ENCODE measurements around the gene PAF1. TPM values are rescaled to one million over a fixed set of nuclear protein-coding genes. Genes with fewer than 3 reads are reported as not detected.

PAF1 gene
- total RNA-seq, 1 experiment from 2014 or later: 59.0 TPM

GRCh38 chr19:39408392-39409207, 17.7 kb upstream of the PAF1 start:
- Histone ChIP-seq H3K36me3 (ENCODE audit: control insufficient read depth, insufficient read depth, low read length) (peaks cover 4% of the 10 kb centered on the region; the same call in 1 of the 2 replicates), H3K4me1 (peaks cover 29% of the 10 kb centered on the region), H3K4me3 (ENCODE audit: low read depth, low read length) (peak overlapping the region; percentile 94), H3K9me3 (no peaks in the 10 kb centered on the region), H3K27me3 (replicated peaks; ENCODE audit: control insufficient read depth, insufficient read depth, low read length) (no peaks in the 10 kb centered on the region)
- TSS peak; percentile 78 for BruUV-seq (replicated peaks)
- no peak for DNase-seq
- H3K4me1 Mint-ChIP-seq (ENCODE audit: low read depth, unreplicated experiment): peaks cover 38% of the 10 kb centered on the region
- peaks cover 74% of the 10 kb centered on the region for H3K36me3 Mint-ChIP-seq (ENCODE audit: insufficient read depth, unreplicated experiment)
- ChIA-PET POLR2A (interaction anchor here (0.6 to 4.1 kb wide), 6 partner anchors 7 to 439 kb away, joined by 3 to 27 read pairs (median 4); partner anchors contain the start of genes MED29, PAF1 and RPS16), CTCF (interaction anchor here (0.6 to 4.1 kb wide), 3 partner anchors 11 to 114 kb away, joined by 6 to 17 read pairs (median 7); partner anchors contain the start of gene MED29)
- H3K9me3 Mint-ChIP-seq (ENCODE audit: unreplicated experiment): no peaks in the 10 kb centered on the region
- H3K27ac Mint-ChIP-seq (ENCODE audit: unreplicated experiment): peak overlapping the region; percentile 90
- H3K27me3 Mint-ChIP-seq (ENCODE audit: insufficient read depth, unreplicated experiment): peaks cover 3% of the 10 kb centered on the region
- intact Hi-C loops (cut with micrococcal nuclease; ENCODE audit: unreplicated experiment): no loop called here
- no peak for TF ChIP-seq CTCF (IDR thresholded peaks at IDR 0.05; ENCODE audit: insufficient read depth in 1 of 2, low read depth in 1 of 2, low read length in 1 of 2, severe bottlenecking in 1 of 2, unreplicated experiment in 1 of 2)
- H3K4me3 Mint-ChIP-seq (ENCODE audit: unreplicated experiment): peak overlapping the region; percentile 77

GRCh38 chr19:39407660-39408391, 16.9 kb upstream of the PAF1 start:
- H3K27ac Mint-ChIP-seq (ENCODE audit: unreplicated experiment): peak overlapping the region; percentile 90
- no TSS peak for BruUV-seq (replicated peaks)
- POLR2A ChIA-PET: interaction anchor here (0.8 to 4.1 kb wide), 3 partner anchors 10 to 65 kb away, joined by 3 to 27 read pairs (median 3); partner anchors contain the start of genes MED29, PAF1 and SAMD4B
- peaks cover 4% of the 10 kb centered on the region; the same call in 1 of the 2 replicates for H3K36me3 ChIP-seq (ENCODE audit: control insufficient read depth, insufficient read depth, low read length)
- H3K27me3 ChIP-seq (replicated peaks; ENCODE audit: control insufficient read depth, insufficient read depth, low read length): no peaks in the 10 kb centered on the region
- peaks cover 29% of the 10 kb centered on the region for H3K4me1 ChIP-seq
- H3K4me3 ChIP-seq (ENCODE audit: low read depth, low read length): peak overlapping the region; percentile 94
- peaks cover 3% of the 10 kb centered on the region for H3K27me3 Mint-ChIP-seq (ENCODE audit: insufficient read depth, unreplicated experiment)
- H3K4me3 Mint-ChIP-seq (ENCODE audit: unreplicated experiment): peak overlapping the region; percentile 77
- H3K9me3 ChIP-seq: no peaks in the 10 kb centered on the region
- TF ChIP-seq CTCF (IDR thresholded peaks at IDR 0.05; ENCODE audit: insufficient read depth in 1 of 2, low read depth in 1 of 2, low read length in 1 of 2, severe bottlenecking in 1 of 2, unreplicated experiment in 1 of 2): no peak
- no peaks in the 10 kb centered on the region for H3K9me3 Mint-ChIP-seq (ENCODE audit: unreplicated experiment)
- peaks cover 82% of the 10 kb centered on the region for H3K36me3 Mint-ChIP-seq (ENCODE audit: insufficient read depth, unreplicated experiment)
- peak in 1 of 2 experiments; percentile 47 for DNase-seq
- CTCF ChIA-PET: interaction anchor here (4.1 kb wide), 1 partner anchor 10 kb away, joined by 17 read pairs; no protein-coding TSS in a partner anchor
- peaks cover 38% of the 10 kb centered on the region for H3K4me1 Mint-ChIP-seq (ENCODE audit: low read depth, unreplicated experiment)
- intact Hi-C loops (cut with micrococcal nuclease; ENCODE audit: unreplicated experiment): no loop called here

GRCh38 chr19:39407410-39407659, 16.4 kb upstream of the PAF1 start:
- no peak for TF ChIP-seq CTCF (IDR thresholded peaks at IDR 0.05; ENCODE audit: insufficient read depth in 1 of 2, low read depth in 1 of 2, low read length in 1 of 2, severe bottlenecking in 1 of 2, unreplicated experiment in 1 of 2)
- H3K36me3 Mint-ChIP-seq (ENCODE audit: insufficient read depth, unreplicated experiment): peaks cover 85% of the 10 kb centered on the region
- ChIA-PET CTCF (interaction anchor here (4.1 kb wide), 1 partner anchor 10 kb away, joined by 17 read pairs; no protein-coding TSS in a partner anchor), POLR2A (interaction anchor here (0.8 to 4.1 kb wide), 3 partner anchors 9 to 65 kb away, joined by 3 to 27 read pairs (median 3); partner anchors contain the start of genes MED29, PAF1 and SAMD4B)
- intact Hi-C loops (cut with micrococcal nuclease; ENCODE audit: unreplicated experiment): no loop called here
- H3K4me1 ChIP-seq: peaks cover 31% of the 10 kb centered on the region
- peaks cover 37% of the 10 kb centered on the region for H3K4me1 Mint-ChIP-seq (ENCODE audit: low read depth, unreplicated experiment)
- no peak for DNase-seq
- H3K9me3 ChIP-seq: no peaks in the 10 kb centered on the region
- H3K27ac Mint-ChIP-seq (ENCODE audit: unreplicated experiment): peak overlapping the region; percentile 90
- H3K4me3 Mint-ChIP-seq (ENCODE audit: unreplicated experiment): peak overlapping the region; percentile 77
- H3K27me3 Mint-ChIP-seq (ENCODE audit: insufficient read depth, unreplicated experiment): peaks cover 3% of the 10 kb centered on the region
- H3K27me3 ChIP-seq (replicated peaks; ENCODE audit: control insufficient read depth, insufficient read depth, low read length): no peaks in the 10 kb centered on the region
- no peaks in the 10 kb centered on the region for H3K9me3 Mint-ChIP-seq (ENCODE audit: unreplicated experiment)
- peaks cover 4% of the 10 kb centered on the region; the same call in 1 of the 2 replicates for H3K36me3 ChIP-seq (ENCODE audit: control insufficient read depth, insufficient read depth, low read length)
- no TSS peak for BruUV-seq (replicated peaks)
- peak overlapping the region; percentile 94 for H3K4me3 ChIP-seq (ENCODE audit: low read depth, low read length)
